Heart left ventricle (tissue), 16 donors: Measurements from ENCODE around the gene POLR2L. TPM values are rescaled to one million over a fixed set of nuclear protein-coding genes. Genes with fewer than 3 reads are reported as not detected.

Experiments used
- ATAC-seq, 4 donors: fragments of 200-7000 bp; cut with Tn5 transposase; one replicate each; pipeline ENCODE4 v1.9.1; 2020 to 2022; ENCODE audit warnings: moderate library complexity in 4 of 4, mild to moderate bottlenecking in 3 of 4, moderate number of reproducible peaks in 1 of 4
- DNase-seq, 5 donors: peaks; one replicate each; pipeline ENCODE4 v3.0.0-alpha.2; 2020
- H3K27ac ChIP-seq, 12 donors: fragments of 200-600 bp; sonication (generic) in 4 of 12; one replicate each; pipeline versions ENCODE4 v1.5.0 to v1.8.0; 2016 to 2022; ENCODE audit warnings: mild to moderate bottlenecking in 2 of 12
- H3K27me3 ChIP-seq, 9 donors: fragments of 200-600 bp; sonication (generic) in 2 of 9; one replicate each; pipeline versions ENCODE4 v1.5.1 to v1.8.0; 2016 to 2022; ENCODE audit warnings: mild to moderate bottlenecking in 3 of 9
- H3K36me3 ChIP-seq, 9 donors: fragments of 200-600 bp; sonication (generic) in 2 of 9; one replicate each; pipeline versions ENCODE4 v1.5.0 to v1.8.0; 2018 to 2022; ENCODE audit warnings: mild to moderate bottlenecking in 2 of 9
- H3K4me1 ChIP-seq, 12 donors: fragments of 200-600 bp; sonication (generic) in 4 of 12; one replicate each; pipeline versions ENCODE4 v1.5.0 to v1.8.0; 2016 to 2022; ENCODE audit warnings: mild to moderate bottlenecking in 3 of 12
- H3K4me3 ChIP-seq, 12 donors: fragments of 200-600 bp; sonication (generic) in 4 of 12; one replicate each; pipeline versions ENCODE4 v1.5.0 to v1.8.0; 2017 to 2022; ENCODE audit warnings: mild to moderate bottlenecking in 9 of 12, moderate library complexity in 4 of 12
- H3K9me3 ChIP-seq, 12 donors: fragments of 200-600 bp; sonication (generic) in 4 of 12; one replicate each; pipeline versions ENCODE4 v1.5.0 to v1.8.0; 2016 to 2022; ENCODE audit warnings: mild to moderate bottlenecking in 1 of 12
- CTCF ChIP-seq, 12 donors: fragments of 200-600 bp; sonication (generic) in 4 of 12; IDR thresholded peaks; one replicate each; pipeline versions ENCODE4 v1.5.0 to v1.8.0; 2018 to 2022; ENCODE audit warnings: antibody characterized with exemption in 12 of 12, mild to moderate bottlenecking in 5 of 12
- POLR2A ChIP-seq, 2 donors: fragments of 450-650 bp; IDR thresholded peaks; one replicate each; pipeline ENCODE4 v1.6.1; 2017; ENCODE audit warnings: antibody characterized with exemption in 2 of 2, mild to moderate bottlenecking in 2 of 2, moderate library complexity in 2 of 2
- WGBS, 4 donors: extraction: QIAGEN DNeasy Blood & Tissue Kit in 2 of 4; methylation state at CpG; one replicate each; pipeline versions ENCODE4 v1.1.5 to v1.1.7; 2013 to 2018; 5-methylcytosine and 5-hydroxymethylcytosine counted together
- intact Hi-C, 10 donors: fragments of 100-400 bp; cut with DNase I; formaldehyde crosslinking; loops; one replicate each; pipeline versions ENCODE4 v1.11.1 to v1.14.2; 2022
- polyA plus RNA-seq, 2 donors: library from polyadenylated mRNA; stranded (reverse); fragments of 200-250 nt; gene quantifications; one replicate each; pipeline ENCODE4 v1.2.3, GENCODE V29; 2013
- total RNA-seq, 9 donors: library from RNA; depleted of rRNA in 2 of 9; stranded (reverse); fragments of >200 nt in 2 of 9; fragmentation: NEBNext Ultra II Directional in 3 of 9; extraction: Animal tissue kit (Norgen Biotek cat#: 25700) in 3 of 9; gene quantifications; one replicate each; pipeline versions ENCODE4 v1.1.0 to v1.2.4, GENCODE V29; 2016 to 2023
- donor health status: ischemic (EF 13 %, LVEDD 7.1; RV severe dilation, severe dysfunction).
- donor health status: healthy with polysubstance abuse.
- donor health status: DM: no; HTN: yes; CAD: no.
- donor health status: DM: no; HTN: no; CAD: no.
- donor health status: ischemic (EF 25% LVEDD 6.9; RV normal size, moderate dysfunction).
- donor health status: ischemic (EF 25% LVEDD 5.7; RV mildly dilated, moderate dysfunction).
- donor health status: healthy.
- donor health status: DM: yes; HTN: yes; CAD: no.
- donor health status: ischemic (EF 35%, LVEDD 5.7; RV mildly dilated, moderate dysfunction).
- donor health status: nonischemic (EF 11% LVEDD 7.7; RV severe dilation, severe dysfunction).
- donor health status: DM: yes; HTN: yes; CAD: no.
- donor health status: PGD.
- donor health status: ischemic (EF 29% LVEDD 5.4; RV normal size, mild dysfunction).
- donor health status: nonischemic (EF 23%, LVEDD 6.1; RV moderate dilation, normal function).

Gene POLR2L
- total and polyA plus RNA-seq, 11 donors = 74.4 to 267 (median 208) TPM

- Histone ChIP-seq H3K27me3 (peaks cover 0 to 5% (median 0%) of the 10 kb centered on the region in 9 donors), H3K4me1 (peaks cover 0 to 66% (median 14%) of the 10 kb centered on the region in 12 donors), H3K27ac (no peak overlapping the region), H3K9me3 (no peaks in the 10 kb centered on the region), H3K36me3 (peaks cover 0 to 10% (median 0%) of the 10 kb centered on the region in 9 donors), H3K4me3 (no peak overlapping the region)
- ATAC-seq (no peak), DNase-seq (no peak)
- intact Hi-C loops = loop anchor here in 1 of 10 donors (10.0 kb wide), 1 partner anchor 51 kb away; no protein-coding TSS in a partner anchor
- WGBS, 4 donors = 92 to 96% (median 94%) methylated on average over 15 to 27 of the region's 27 CpGs
- TF ChIP-seq CTCF (IDR thresholded peaks at IDR 0.05) = no peak
- no peak for TF ChIP-seq POLR2A (IDR thresholded peaks at IDR 0.05)
Measured at GRCh38 chr11:853682-854448, 11.5 kb upstream of the POLR2L start.

- Histone ChIP-seq H3K36me3 (peaks cover 0 to 10% (median 0%) of the 10 kb centered on the region in 9 donors), H3K27ac (no peak overlapping the region), H3K4me1 (peaks cover 0 to 72% (median 24%) of the 10 kb centered on the region in 12 donors), H3K27me3 (peaks cover 0 to 14% (median 0%) of the 10 kb centered on the region in 9 donors), H3K4me3 (no peak overlapping the region), H3K9me3 (no peaks in the 10 kb centered on the region)
- TF ChIP-seq CTCF (IDR thresholded peaks at IDR 0.05) = no peak
- ATAC-seq (no peak), DNase-seq (no peak)
- intact Hi-C loops = loop anchor here in 1 of 10 donors (10.0 kb wide), 1 partner anchor 52 kb away; no protein-coding TSS in a partner anchor
- 75 to 87% (median 84%) methylated on average over 11 to 15 of the region's 15 CpGs for WGBS, 4 donors
Measured at GRCh38 chr11:852762-853161, 10.4 kb upstream of the POLR2L start.

GRCh38 chr11:850775-851763 is 8.7 kb upstream of the POLR2L start:
- intact Hi-C loops = loop anchor here in 1 of 10 donors (10.0 kb wide), 1 partner anchor 54 kb away; no protein-coding TSS in a partner anchor
- no peak for ATAC-seq
- Histone ChIP-seq H3K4me1 (peaks cover 0 to 70% (median 23%) of the 10 kb centered on the region in 12 donors), H3K9me3 (no peaks in the 10 kb centered on the region), H3K36me3 (peaks cover 0 to 8% (median 0%) of the 10 kb centered on the region in 9 donors), H3K27me3 (peaks cover 0 to 14% (median 0%) of the 10 kb centered on the region in 9 donors), H3K4me3 (no peak overlapping the region), H3K27ac (no peak overlapping the region)
- WGBS, 4 donors = 75 to 81% (median 76%) methylated on average over 11 to 28 of the region's 28 CpGs
- no peak for DNase-seq
- TF ChIP-seq POLR2A (IDR thresholded peaks at IDR 0.05) = no peak
- TF ChIP-seq CTCF (IDR thresholded peaks at IDR 0.05) = no peak
